SK-N-SH treated with all-trans-retinoic acid at 6 μM for 48 hours (cell line): ENCODE results near the gene STK32A.

Source experiments
- ATAC-seq: fragments of 200-7000 bp; cut with Tn5 transposase; 3 replicates; pipeline ENCODE4 v1.9.1; 2020; ENCODE audit warnings: mild to moderate bottlenecking, moderate library complexity
- ARNTL ChIP-seq: fragments of 450-650 bp; formaldehyde crosslinking; IDR thresholded peaks from 2 replicates; pipeline ENCODE4 v1.5.0; 2020; ENCODE audit warnings: low read depth, mild to moderate bottlenecking, moderate library complexity, borderline replicate concordance
- BACH2 ChIP-seq: fragments of 250-450 bp; sonication (Bioruptor Pico); IDR thresholded peaks from 2 replicates; pipeline ENCODE4 v1.9.0; 2021; ENCODE audit warnings: mild to moderate bottlenecking, borderline replicate concordance
- CSDC2 ChIP-seq: fragments of 250-450 bp; sonication (Bioruptor Pico); IDR thresholded peaks from 2 replicates; pipeline ENCODE4 v1.5.0; 2020; ENCODE audit warnings: mild to moderate bottlenecking, moderate library complexity
- CSRNP3 ChIP-seq: fragments of 250-450 bp; sonication (Bioruptor Pico); IDR thresholded peaks from 2 replicates; pipeline ENCODE4 v1.5.1; 2021; ENCODE audit warnings: mild to moderate bottlenecking, moderate library complexity
- ESRRG ChIP-seq: fragments of 250-450 bp; sonication (Bioruptor Pico); IDR thresholded peaks from 2 replicates; pipeline ENCODE4 v1.6.1; 2021; ENCODE audit warnings: mild to moderate bottlenecking
- GLIS3 ChIP-seq: fragments of 250-450 bp; sonication (Bioruptor Pico); IDR thresholded peaks from 2 replicates; pipeline ENCODE4 v1.5.0; 2020; ENCODE audit warnings: mild to moderate bottlenecking, moderate library complexity
- ISL1 ChIP-seq: fragments of 250-450 bp; sonication (Bioruptor Pico); IDR thresholded peaks from 2 replicates; pipeline ENCODE4 v2.1.2; 2022; ENCODE audit warnings: mild to moderate bottlenecking, moderate library complexity
- OSR1 ChIP-seq: fragments of 250-450 bp; sonication (Bioruptor Pico); IDR thresholded peaks from 2 replicates; pipeline ENCODE4 v1.8.0; 2022; ENCODE audit warnings: moderate library complexity, mild to moderate bottlenecking, inconsistent platforms
- PATZ1 ChIP-seq: fragments of 250-450 bp; sonication (Bioruptor Pico); IDR thresholded peaks from 2 replicates; pipeline ENCODE4 v1.8.0; 2020; ENCODE audit warnings: mild to moderate bottlenecking, moderate library complexity, borderline replicate concordance
- POU6F1 ChIP-seq: fragments of 250-450 bp; sonication (Bioruptor Pico); IDR thresholded peaks from 2 replicates; pipeline ENCODE4 v1.8.0; 2021; ENCODE audit warnings: low read depth, mild to moderate bottlenecking, moderate library complexity, borderline replicate concordance
- PPARA ChIP-seq: fragments of 250-450 bp; sonication (Bioruptor Pico); IDR thresholded peaks from 2 replicates; pipeline ENCODE4 v1.5.0; 2020; ENCODE audit warnings: mild to moderate bottlenecking, borderline replicate concordance
- RARB ChIP-seq: fragments of 250-450 bp; sonication (Bioruptor Pico); IDR thresholded peaks from 2 replicates; pipeline ENCODE4 v1.8.0; 2021; ENCODE audit warnings: mild to moderate bottlenecking, moderate library complexity
- SNAI2 ChIP-seq: fragments of 250-450 bp; sonication (Bioruptor Pico); IDR thresholded peaks from 2 replicates; pipeline ENCODE4 v1.5.0; 2020; ENCODE audit warnings: mild to moderate bottlenecking, moderate library complexity
- TCF4 ChIP-seq: fragments of 250-450 bp; sonication (Bioruptor Pico); IDR thresholded peaks from 2 replicates; pipeline ENCODE4 v1.8.0; 2021; ENCODE audit warnings: mild to moderate bottlenecking, moderate library complexity, borderline replicate concordance
- TOX ChIP-seq: fragments of 250-450 bp; sonication (Bioruptor Pico); IDR thresholded peaks from 2 replicates; pipeline ENCODE4 v1.8.0; 2021; ENCODE audit warnings: mild to moderate bottlenecking, moderate library complexity, borderline replicate concordance
- TSHZ2 ChIP-seq: fragments of 250-450 bp; sonication (Bioruptor Pico); IDR thresholded peaks from 2 replicates; pipeline ENCODE4 v1.5.0; 2020; ENCODE audit warnings: mild to moderate bottlenecking, moderate library complexity
- ZC3H10 ChIP-seq: fragments of 250-450 bp; sonication (Bioruptor Pico); IDR thresholded peaks from 2 replicates; pipeline ENCODE4 v1.5.1; 2021; ENCODE audit warnings: mild to moderate bottlenecking, moderate library complexity
- ZFP30 ChIP-seq: fragments of 450-650 bp; formaldehyde crosslinking; IDR thresholded peaks from 2 replicates; pipeline ENCODE4 v1.5.0; 2022; ENCODE audit warnings: mild to moderate bottlenecking, moderate library complexity
- ZNF565 ChIP-seq: fragments of 450-650 bp; formaldehyde crosslinking; conservative IDR thresholded peaks from 2 replicates; pipeline ENCODE4 v1.5.0; 2020; ENCODE audit warnings: low read depth, mild to moderate bottlenecking, moderate library complexity
- ZNF8 ChIP-seq: fragments of 450-650 bp; formaldehyde crosslinking; IDR thresholded peaks from 2 replicates; pipeline ENCODE4 v1.5.0; 2020; ENCODE audit warnings: mild to moderate bottlenecking, moderate library complexity

The STK32A gene

GRCh38 chr5:147410496-147411358 is 175.9 kb downstream of the STK32A start:
- TF ChIP-seq TCF4 (CRISPR knock-in tag) (peak; percentile 41; the same call in 1 of the 2 replicates), PATZ1 (CRISPR knock-in tag) (no peak), CSDC2 (CRISPR knock-in tag) (no peak), TOX (CRISPR knock-in tag) (no peak), PPARA (CRISPR knock-in tag) (no peak), ZNF8 (CRISPR knock-in tag) (no peak), ISL1 (CRISPR knock-in tag) (peak; percentile 7; the same call in 1 of the 2 replicates), POU6F1 (CRISPR knock-in tag) (no peak), ZNF565 (CRISPR knock-in tag) (no peak), GLIS3 (no peak)

GRCh38 chr5:147411359-147412319 is 176.8 kb downstream of the STK32A start:
- ATAC-seq, result peak; percentile 77
- TF ChIP-seq TCF4 (CRISPR knock-in tag) (0 out of 2 replicates have a peak, but pooled peaks have one; percentile 11), ISL1 (CRISPR knock-in tag) (peak; percentile 91), ZC3H10 (no peak), SNAI2 (0 out of 2 replicates have a peak, but pooled peaks have one; percentile 12)
- TF ChIP-seq, all 23 proteins: peak for 3

More at GRCh38 chr5:147410496-147411358, 175.9 kb downstream of the STK32A start:
- ATAC-seq, result peak; percentile 9; the same call in 1 of the 3 replicates

GRCh38 chr5:147412561-147412960 is 177.7 kb downstream of the STK32A start:
- TF ChIP-seq ARNTL (CRISPR knock-in tag) (no peak), TSHZ2 (CRISPR knock-in tag) (no peak), SNAI2 (no peak), POU6F1 (CRISPR knock-in tag) (no peak), TCF4 (CRISPR knock-in tag) (no peak), ZFP30 (no peak), ZC3H10 (no peak), BACH2 (no peak), RARB (CRISPR knock-in tag) (no peak), OSR1 (no peak), TOX (CRISPR knock-in tag) (no peak), ZNF565 (CRISPR knock-in tag) (no peak), CSRNP3 (CRISPR knock-in tag) (no peak), ISL1 (CRISPR knock-in tag) (no peak), ESRRG (CRISPR knock-in tag) (no peak)
- TF ChIP-seq, all 23 proteins: peak for 0
- no peak for ATAC-seq
